HepG2 (cell line): ENCODE data around the gene ABT1. TPM values are rescaled to one million over a fixed set of nuclear protein-coding genes. Genes with fewer than 3 reads are reported as not detected.

ENCODE experiments used
- ATF7-NPFF ChIP-seq: sonication (generic); formaldehyde crosslinking; IDR thresholded peaks from 2 replicates; pipeline ENCODE4 v1.8.1; 2023; ENCODE audit warnings: mild to moderate bottlenecking, low read depth, missing genetic modification reagents, moderate library complexity
- BRCA1 ChIP-seq: sonication (generic); formaldehyde crosslinking; IDR thresholded peaks from 2 replicates; pipeline ENCODE4 v1.4.0; 2020; ENCODE audit warnings: missing genetic modification reagents
- ELF4 ChIP-seq: sonication (generic); formaldehyde crosslinking; IDR thresholded peaks from 2 replicates; pipeline ENCODE4 v1.5.0; 2020; ENCODE audit warnings: missing genetic modification reagents, mild to moderate bottlenecking, moderate library complexity, borderline replicate concordance
- FOXP4 ChIP-seq: sonication (generic); formaldehyde crosslinking; IDR thresholded peaks from 2 replicates; pipeline ENCODE4 v1.4.0; 2020; ENCODE audit warnings: missing genetic modification reagents
- NFE2L2 ChIP-seq: fragments of 150-350 bp; IDR thresholded peaks from 2 replicates; pipeline ENCODE4 v1.6.1; 2014; ENCODE audit warnings: low read length
- PAXIP1 ChIP-seq: sonication (generic); formaldehyde crosslinking; conservative IDR thresholded peaks from 2 replicates; pipeline ENCODE4 v1.4.0; 2020; ENCODE audit warnings: mild to moderate bottlenecking, missing genetic modification reagents, moderate library complexity
- RARG ChIP-seq: sonication (generic); formaldehyde crosslinking; IDR thresholded peaks from 2 replicates; pipeline ENCODE4 v1.4.0; 2020; ENCODE audit warnings: low read depth, mild to moderate bottlenecking, missing genetic modification reagents
- RBAK ChIP-seq: sonication (generic); formaldehyde crosslinking; IDR thresholded peaks from 2 replicates; pipeline ENCODE4 v1.5.1; 2020; ENCODE audit warnings: mild to moderate bottlenecking, missing genetic modification reagents
- RBM39 ChIP-seq: fragments of 200-400 bp; formaldehyde crosslinking; IDR thresholded peaks from one replicate; pipeline ENCODE4 v1.6.1; 2018; ENCODE audit warnings: antibody characterized with exemption, mild to moderate bottlenecking, low read depth, low read length; ENCODE audit not compliant: poor library complexity, severe bottlenecking
- RFX5 ChIP-seq: IDR thresholded peaks from 2 replicates; pipeline ENCODE4 v1.6.1; 2011; ENCODE audit warnings: low read depth, low read length, improper control_type of control experiment
- ZBTB7B ChIP-seq: sonication (generic); formaldehyde crosslinking; IDR thresholded peaks from 2 replicates; pipeline ENCODE4 v1.4.0; 2020; ENCODE audit warnings: missing genetic modification reagents
- ZNF142 ChIP-seq: sonication (generic); formaldehyde crosslinking; IDR thresholded peaks from 2 replicates; pipeline ENCODE4 v1.4.0; 2020; ENCODE audit warnings: missing genetic modification reagents
- ZNF329 ChIP-seq: sonication (generic); formaldehyde crosslinking; IDR thresholded peaks from 2 replicates; pipeline ENCODE4 v1.9.0; 2021; ENCODE audit warnings: low read depth, mild to moderate bottlenecking, missing genetic modification reagents
- ZNF430 ChIP-seq: sonication (generic); formaldehyde crosslinking; IDR thresholded peaks from 2 replicates; pipeline ENCODE4 v1.9.0; 2021; ENCODE audit warnings: mild to moderate bottlenecking, missing genetic modification reagents
- ZNF572 ChIP-seq: sonication (generic); formaldehyde crosslinking; IDR thresholded peaks from 2 replicates; pipeline ENCODE4 v1.5.1; 2020; ENCODE audit warnings: mild to moderate bottlenecking, missing genetic modification reagents
- polyA plus RNA-seq, 8 experiments: library from polyadenylated mRNA; depleted of rRNA in 3 of 8; stranded (reverse) in 7 of 8; unstranded in 1 of 8; fragments of >200 nt; fragmentation: Illumina TruSeq in 4 of 8; extraction: Trizol in 4 of 8; gene quantifications; 2 replicates each; pipeline versions ENCODE4 v1.2.1 to v1.2.3, GENCODE V29; 2011 to 2016; ENCODE audit warnings: low read depth in 4 of 8, missing spikeins in 1 of 8, mixed read lengths in 1 of 8; ENCODE audit not compliant: insufficient read depth in 1 of 8
- total RNA-seq, 5 experiments: library from RNA; depleted of rRNA; stranded (reverse); fragments of >200 nt; fragmentation: Illumina TruSeq; extraction: Trizol; gene quantifications; 2 replicates each; pipeline ENCODE4 v1.2.3, GENCODE V29; 2016; ENCODE audit warnings: low read depth in 1 of 5

ABT1 gene
- total and polyA plus RNA-seq, 2 of the 13 experiments (the other 11 are each of a cell fraction or from before 2014, with no cell fraction given) = 38.4 TPM

GRCh38 chr6:26553635-26554446, 42.9 kb upstream of the ABT1 start (continued):
- TF ChIP-seq ZNF142 (CRISPR knock-in tag) (peak; percentile 54; the same call in 1 of the 2 replicates), RBAK (CRISPR knock-in tag) (no peak), BRCA1 (CRISPR knock-in tag) (no peak), RFX5 (no peak), NFE2L2 (no peak), ATF7-NPFF (CRISPR knock-in tag) (no peak), ZBTB7B (CRISPR knock-in tag) (no peak), RBM39 (no peak), ZNF430 (CRISPR knock-in tag) (no peak; the same call in 1 of the 2 replicates), PAXIP1 (CRISPR knock-in tag) (no peak), RARG (CRISPR knock-in tag) (no peak), ZNF329 (CRISPR knock-in tag) (no peak), ELF4 (peak; percentile 80; the same call in 1 of the 2 replicates), ZNF572 (CRISPR knock-in tag) (no peak), FOXP4 (CRISPR knock-in tag) (peak; percentile 62)
